GM10266 (cell line): ENCODE measurements around the gene MGST1.

Source experiments
- DNase-seq: peaks from one replicate; pipeline ENCODE4 v3.0.0; 2012; ENCODE audit errors: extremely low spot score
- TF ChIP-seq, protein P1 (sequence below): IDR thresholded peaks from 2 replicates; pipeline ENCODE4 v1.5.1; 2012; ENCODE audit warnings: mild to moderate bottlenecking, low read depth; ENCODE audit not compliant: control insufficient read depth, insufficient read depth; ENCODE audit errors: missing control alignments

MGST1 gene, protein sequence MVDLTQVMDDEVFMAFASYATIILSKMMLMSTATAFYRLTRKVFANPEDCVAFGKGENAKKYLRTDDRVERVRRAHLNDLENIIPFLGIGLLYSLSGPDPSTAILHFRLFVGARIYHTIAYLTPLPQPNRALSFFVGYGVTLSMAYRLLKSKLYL

DNA sequence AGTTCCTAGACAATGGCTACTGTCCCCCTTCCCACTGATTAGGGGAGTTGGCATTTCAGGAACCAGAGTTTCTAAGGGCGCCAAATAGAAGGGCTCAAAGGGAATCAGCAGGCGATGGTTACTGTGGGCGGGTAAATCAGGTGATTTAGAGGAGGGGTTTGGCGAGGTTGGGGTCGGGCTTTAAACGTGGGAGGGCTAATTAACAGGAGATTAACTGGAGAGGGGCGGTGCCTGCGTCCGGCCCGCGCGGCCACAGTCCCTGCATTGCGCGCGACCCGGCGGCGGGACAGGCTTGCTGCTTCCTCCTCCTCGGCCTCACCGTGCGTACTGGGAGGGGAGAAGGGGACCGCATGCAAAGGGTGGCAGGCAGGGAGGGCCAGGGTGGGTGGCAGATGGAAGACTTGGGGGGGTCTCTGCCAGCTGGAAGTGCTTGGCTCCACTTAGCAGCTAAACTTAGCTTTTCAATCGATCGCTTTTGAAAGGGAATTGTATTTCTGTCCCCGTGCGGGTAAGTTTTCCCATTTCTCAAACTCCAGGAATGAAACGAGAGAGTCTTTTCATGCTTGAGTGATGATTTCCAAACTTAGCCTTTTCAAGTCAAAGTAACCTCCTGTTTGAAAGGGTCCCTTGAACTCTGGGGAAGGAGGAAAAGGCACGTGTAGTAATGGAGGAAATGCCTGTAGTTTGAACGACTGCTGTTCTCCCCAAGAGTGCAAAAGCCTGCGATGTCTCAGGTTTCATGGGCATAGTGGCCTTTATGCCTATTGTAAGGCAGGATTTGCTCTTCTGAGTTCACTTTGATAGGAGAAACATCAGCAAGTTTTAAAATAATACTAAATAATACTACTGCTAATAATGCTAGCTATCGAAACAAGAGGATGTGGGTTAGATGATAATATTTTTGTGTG lies at the start of gene MGST1:
Gene MGST1 (plus strand): TSS at position 255 of the 908 bp plus-strand sequence. CDS start 6,608 bp downstream, outside the sequence.
- DNase-seq: peak; percentile 14

DNA sequence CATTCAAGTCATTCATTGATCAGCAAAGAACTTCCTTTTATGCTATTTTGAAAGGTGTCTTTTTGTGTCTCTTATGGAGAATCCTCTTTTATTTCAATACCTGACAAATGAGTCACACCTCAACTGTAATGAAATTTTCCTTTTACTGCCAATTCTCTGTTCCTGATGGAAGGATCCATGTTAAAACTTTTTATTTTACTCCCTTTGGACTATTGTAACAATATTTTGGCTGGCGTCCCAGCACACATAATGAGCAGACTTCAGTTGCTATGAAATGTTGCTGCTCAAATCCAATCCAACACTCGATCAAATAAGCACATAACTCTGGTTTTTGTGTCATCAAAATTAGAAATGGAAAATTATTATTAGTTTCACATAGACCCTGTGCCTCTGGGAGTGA lies 48.0 kb upstream of the MGST1 start:
- DNase-seq: no peak
- TF ChIP-seq, protein P1, sequence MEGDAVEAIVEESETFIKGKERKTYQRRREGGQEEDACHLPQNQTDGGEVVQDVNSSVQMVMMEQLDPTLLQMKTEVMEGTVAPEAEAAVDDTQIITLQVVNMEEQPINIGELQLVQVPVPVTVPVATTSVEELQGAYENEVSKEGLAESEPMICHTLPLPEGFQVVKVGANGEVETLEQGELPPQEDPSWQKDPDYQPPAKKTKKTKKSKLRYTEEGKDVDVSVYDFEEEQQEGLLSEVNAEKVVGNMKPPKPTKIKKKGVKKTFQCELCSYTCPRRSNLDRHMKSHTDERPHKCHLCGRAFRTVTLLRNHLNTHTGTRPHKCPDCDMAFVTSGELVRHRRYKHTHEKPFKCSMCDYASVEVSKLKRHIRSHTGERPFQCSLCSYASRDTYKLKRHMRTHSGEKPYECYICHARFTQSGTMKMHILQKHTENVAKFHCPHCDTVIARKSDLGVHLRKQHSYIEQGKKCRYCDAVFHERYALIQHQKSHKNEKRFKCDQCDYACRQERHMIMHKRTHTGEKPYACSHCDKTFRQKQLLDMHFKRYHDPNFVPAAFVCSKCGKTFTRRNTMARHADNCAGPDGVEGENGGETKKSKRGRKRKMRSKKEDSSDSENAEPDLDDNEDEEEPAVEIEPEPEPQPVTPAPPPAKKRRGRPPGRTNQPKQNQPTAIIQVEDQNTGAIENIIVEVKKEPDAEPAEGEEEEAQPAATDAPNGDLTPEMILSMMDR: no peak

More for the DNA sequence above, at the start of gene MGST1:
- TF ChIP-seq, protein P1: no peak

DNA sequence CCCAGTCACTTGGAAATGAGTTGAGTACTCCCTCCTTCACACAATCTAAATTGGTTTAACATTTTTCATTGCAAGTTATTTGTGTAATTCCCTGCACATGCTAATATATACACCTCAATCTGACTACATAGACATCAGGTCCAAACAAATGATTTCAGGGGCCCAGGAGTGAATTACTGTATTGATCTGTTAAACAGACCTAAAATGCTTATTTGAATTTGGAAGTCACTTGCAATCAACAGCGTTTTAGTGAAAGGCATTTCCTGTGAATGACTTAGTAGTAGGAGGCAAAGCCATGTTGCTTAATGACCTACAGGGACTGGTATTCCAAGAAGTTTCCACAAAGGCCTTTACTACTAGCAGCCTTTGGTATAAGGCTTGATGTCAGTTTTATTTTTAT lies 47.3 kb upstream of the MGST1 start:
- TF ChIP-seq, protein P1: no peak

DNA sequence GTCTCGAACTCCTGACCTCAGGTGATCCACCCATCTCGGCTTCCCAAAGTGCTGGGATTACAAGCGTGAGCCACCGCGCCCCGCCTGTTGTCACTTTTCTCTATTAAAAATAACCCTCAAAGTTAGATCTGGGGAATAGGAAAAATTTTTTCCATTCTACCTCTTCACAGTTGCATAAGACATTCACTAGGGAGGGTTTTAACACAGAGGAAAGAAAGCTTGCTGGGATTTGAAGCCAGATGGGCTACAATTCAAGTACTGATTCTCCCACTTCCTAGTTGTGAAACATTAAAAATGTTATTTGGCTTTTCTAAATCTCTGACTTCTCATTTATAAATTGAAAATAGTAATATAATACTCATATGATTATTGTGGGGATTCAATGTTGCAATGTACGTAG lies 46.7 kb upstream of the MGST1 start:
- DNase-seq: no peak
- TF ChIP-seq, protein P1: no peak

More for the DNA sequence above, 47.3 kb upstream of the MGST1 start:
- DNase-seq: no peak

DNA sequence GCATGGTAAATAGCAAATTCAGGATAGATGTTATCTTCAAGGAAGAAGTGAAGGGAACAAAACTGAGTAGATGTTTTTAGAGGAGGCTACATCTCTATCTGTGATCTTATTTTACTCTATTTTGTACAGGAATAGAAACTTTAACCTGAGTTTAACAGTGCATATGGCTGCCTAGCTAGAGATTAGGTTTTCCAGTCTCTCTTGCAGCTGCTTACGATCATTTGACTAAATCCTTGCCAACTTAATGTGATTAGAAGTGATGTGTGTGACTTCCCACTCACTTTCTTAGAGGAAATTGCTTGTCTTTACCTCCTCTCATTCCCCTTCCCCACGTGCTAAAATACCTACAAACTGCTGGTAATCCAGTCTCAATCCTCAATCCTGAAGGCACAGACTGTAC lies 43.5 kb upstream of the MGST1 start:
- DNase-seq: no peak
- TF ChIP-seq, protein P1: no peak

DNA sequence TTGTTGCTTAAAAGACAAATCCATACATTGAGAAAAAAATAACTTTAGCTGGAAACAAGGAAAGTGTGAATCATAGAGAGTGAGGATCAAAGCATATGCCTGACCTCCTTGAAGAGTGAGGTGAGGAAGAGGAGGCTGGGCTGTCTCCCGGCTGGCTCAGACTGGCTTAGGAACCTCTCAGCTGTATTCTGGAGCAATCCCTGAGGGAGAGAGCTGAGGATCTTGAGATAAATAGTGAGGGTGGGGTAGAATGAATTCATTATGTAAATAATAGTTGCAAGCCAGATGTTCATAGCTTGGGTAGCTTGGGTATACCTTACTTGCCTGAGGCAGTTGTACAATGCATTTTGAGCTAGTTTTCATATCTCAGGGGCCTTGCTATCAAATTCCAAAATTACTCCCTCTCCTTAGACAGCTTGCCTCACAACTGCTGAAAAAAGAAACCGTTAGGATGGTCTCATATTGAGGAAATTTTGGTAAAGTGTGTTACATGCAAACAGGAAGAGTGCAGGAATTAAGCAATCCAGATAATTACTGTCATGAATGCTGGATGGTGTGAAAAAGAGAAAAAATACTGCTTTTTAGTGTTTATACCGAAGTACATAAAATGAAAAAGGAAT lies 39.5 kb upstream of the MGST1 start:
- no peak for DNase-seq

More for the DNA sequence above, 39.5 kb upstream of the MGST1 start:
- TF ChIP-seq, protein P1: no peak
